SK-N-SH treated with all-trans-retinoic acid at 6 μM for 48 hours (cell line): ENCODE measurements around the gene LEFTY1.

Experiments
- ATAC-seq: fragments of 200-7000 bp; cut with Tn5 transposase; 3 replicates; pipeline ENCODE4 v1.9.1; 2020; ENCODE audit warnings: mild to moderate bottlenecking, moderate library complexity
- ARNTL ChIP-seq: fragments of 450-650 bp; formaldehyde crosslinking; IDR thresholded peaks from 2 replicates; pipeline ENCODE4 v1.5.0; 2020; ENCODE audit warnings: low read depth, mild to moderate bottlenecking, moderate library complexity, borderline replicate concordance
- BACH2 ChIP-seq: fragments of 250-450 bp; sonication (Bioruptor Pico); IDR thresholded peaks from 2 replicates; pipeline ENCODE4 v1.9.0; 2021; ENCODE audit warnings: mild to moderate bottlenecking, borderline replicate concordance
- CREB5 ChIP-seq: fragments of 250-450 bp; sonication (Bioruptor Pico); IDR thresholded peaks from 2 replicates; pipeline ENCODE4 v1.5.1; 2020; ENCODE audit warnings: low read depth, mild to moderate bottlenecking, moderate library complexity
- CSDC2 ChIP-seq: fragments of 250-450 bp; sonication (Bioruptor Pico); IDR thresholded peaks from 2 replicates; pipeline ENCODE4 v1.5.0; 2020; ENCODE audit warnings: mild to moderate bottlenecking, moderate library complexity
- ESRRG ChIP-seq: fragments of 250-450 bp; sonication (Bioruptor Pico); IDR thresholded peaks from 2 replicates; pipeline ENCODE4 v1.6.1; 2021; ENCODE audit warnings: mild to moderate bottlenecking
- GLIS3 ChIP-seq: fragments of 250-450 bp; sonication (Bioruptor Pico); IDR thresholded peaks from 2 replicates; pipeline ENCODE4 v1.5.0; 2020; ENCODE audit warnings: mild to moderate bottlenecking, moderate library complexity
- OSR1 ChIP-seq: fragments of 250-450 bp; sonication (Bioruptor Pico); IDR thresholded peaks from 2 replicates; pipeline ENCODE4 v1.8.0; 2022; ENCODE audit warnings: moderate library complexity, mild to moderate bottlenecking, inconsistent platforms
- PATZ1 ChIP-seq: fragments of 250-450 bp; sonication (Bioruptor Pico); IDR thresholded peaks from 2 replicates; pipeline ENCODE4 v1.8.0; 2020; ENCODE audit warnings: mild to moderate bottlenecking, moderate library complexity, borderline replicate concordance
- POU6F1 ChIP-seq: fragments of 250-450 bp; sonication (Bioruptor Pico); IDR thresholded peaks from 2 replicates; pipeline ENCODE4 v1.8.0; 2021; ENCODE audit warnings: low read depth, mild to moderate bottlenecking, moderate library complexity, borderline replicate concordance
- PPARA ChIP-seq: fragments of 250-450 bp; sonication (Bioruptor Pico); IDR thresholded peaks from 2 replicates; pipeline ENCODE4 v1.5.0; 2020; ENCODE audit warnings: mild to moderate bottlenecking, borderline replicate concordance
- RARB ChIP-seq: fragments of 250-450 bp; sonication (Bioruptor Pico); IDR thresholded peaks from 2 replicates; pipeline ENCODE4 v1.8.0; 2021; ENCODE audit warnings: mild to moderate bottlenecking, moderate library complexity
- TOX ChIP-seq: fragments of 250-450 bp; sonication (Bioruptor Pico); IDR thresholded peaks from 2 replicates; pipeline ENCODE4 v1.8.0; 2021; ENCODE audit warnings: mild to moderate bottlenecking, moderate library complexity, borderline replicate concordance
- TSHZ2 ChIP-seq: fragments of 250-450 bp; sonication (Bioruptor Pico); IDR thresholded peaks from 2 replicates; pipeline ENCODE4 v1.5.0; 2020; ENCODE audit warnings: mild to moderate bottlenecking, moderate library complexity
- ZC3H10 ChIP-seq: fragments of 250-450 bp; sonication (Bioruptor Pico); IDR thresholded peaks from 2 replicates; pipeline ENCODE4 v1.5.1; 2021; ENCODE audit warnings: mild to moderate bottlenecking, moderate library complexity
- ZFP3 ChIP-seq: fragments of 250-450 bp; sonication (Bioruptor Pico); IDR thresholded peaks from 2 replicates; pipeline ENCODE4 v1.5.0; 2020; ENCODE audit warnings: mild to moderate bottlenecking, moderate library complexity
- ZFP30 ChIP-seq: fragments of 450-650 bp; formaldehyde crosslinking; IDR thresholded peaks from 2 replicates; pipeline ENCODE4 v1.5.0; 2022; ENCODE audit warnings: mild to moderate bottlenecking, moderate library complexity
- ZNF565 ChIP-seq: fragments of 450-650 bp; formaldehyde crosslinking; conservative IDR thresholded peaks from 2 replicates; pipeline ENCODE4 v1.5.0; 2020; ENCODE audit warnings: low read depth, mild to moderate bottlenecking, moderate library complexity
- ZNF70 ChIP-seq: fragments of 450-650 bp; formaldehyde crosslinking; IDR thresholded peaks from 2 replicates; pipeline ENCODE4 v1.5.0; 2020; ENCODE audit warnings: mild to moderate bottlenecking, moderate library complexity
- ZNF8 ChIP-seq: fragments of 450-650 bp; formaldehyde crosslinking; IDR thresholded peaks from 2 replicates; pipeline ENCODE4 v1.5.0; 2020; ENCODE audit warnings: mild to moderate bottlenecking, moderate library complexity

The LEFTY1 gene

GRCh38 chr1:225865514-225865913 is 23.4 kb downstream of the LEFTY1 start:
- TF ChIP-seq GLIS3 (CRISPR knock-in tag) (no peak), ZC3H10 (CRISPR knock-in tag) (no peak)
- TF ChIP-seq, all 23 proteins: peak for 0
- ATAC-seq: no peak

GRCh38 chr1:225863167-225863566 is 25.8 kb downstream of the LEFTY1 start:
- ATAC-seq: peak; percentile 9; the same call in 1 of the 3 replicates
- TF ChIP-seq ESRRG (CRISPR knock-in tag) (no peak), ZNF8 (no peak), POU6F1 (CRISPR knock-in tag) (no peak), ZC3H10 (CRISPR knock-in tag) (no peak), TOX (CRISPR knock-in tag) (no peak), ZNF70 (no peak), ZFP3 (CRISPR knock-in tag) (no peak), CSDC2 (CRISPR knock-in tag) (no peak), PATZ1 (CRISPR knock-in tag) (no peak), PPARA (CRISPR knock-in tag) (no peak), TSHZ2 (CRISPR knock-in tag) (no peak), GLIS3 (CRISPR knock-in tag) (no peak), BACH2 (no peak), ZFP30 (no peak)

- TF ChIP-seq PATZ1 (CRISPR knock-in tag): no peak
- ATAC-seq: no peak
Observed at GRCh38 chr1:225862581-225862950, 26.4 kb downstream of the LEFTY1 start.

GRCh38 chr1:225861834-225862580 is 26.9 kb downstream of the LEFTY1 start:
- ATAC-seq: no peak
- no peak for TF ChIP-seq ZNF565
- TF ChIP-seq GLIS3 (CRISPR knock-in tag): no peak
- TF ChIP-seq CREB5 (CRISPR knock-in tag): no peak
- TF ChIP-seq BACH2: no peak
- no peak for TF ChIP-seq CSDC2 (CRISPR knock-in tag)
- TF ChIP-seq RARB: no peak
- TF ChIP-seq OSR1 (CRISPR knock-in tag): no peak
- TF ChIP-seq ARNTL: no peak
